Activated naive CD4-positive, alpha-beta T cell treated with anti-CD3 and anti-CD28 coated beads, Interleukin-2, amount 10 ng/mL, durations not matched to agents 7 days and 5 days (primary cell): ENCODE measurements around the gene CDC73.
"Not testable (repeated sequence)": the region's sequence is repeated elsewhere in the genome, so short reads cannot be mapped to it uniquely, and the experiment has no call there.

ENCODE experiments used
- CTCF ChIA-PET: fragments of 350-600 bp; sonication (Branson Sonifier 250); formaldehyde crosslinking; loops from one replicate; lab custom pipeline; 2021; ENCODE audit warnings: antibody characterized with exemption; lab: Charles Lee
- DNase-seq: peaks from one replicate; pipeline ENCODE4 v3.0.0-alpha.2; 2020
- H3K27ac Mint-ChIP-seq: one replicate; pipeline ENCODE4 v1.8.0; 2021; ENCODE audit warnings: mild to moderate bottlenecking, moderate library complexity, mixed read lengths
- H3K27me3 Mint-ChIP-seq: one replicate; pipeline ENCODE4 v1.8.0; 2021; ENCODE audit warnings: mild to moderate bottlenecking, mixed read lengths
- H3K36me3 Mint-ChIP-seq: one replicate; pipeline ENCODE4 v1.8.0; 2021; ENCODE audit warnings: mixed read lengths
- H3K4me1 Mint-ChIP-seq: one replicate; pipeline ENCODE4 v1.8.0; 2021; ENCODE audit warnings: mixed read lengths
- H3K4me3 Mint-ChIP-seq: one replicate; pipeline ENCODE4 v1.8.0; 2021; ENCODE audit warnings: mild to moderate bottlenecking, moderate library complexity, mixed read lengths
- H3K9me3 Mint-ChIP-seq: one replicate; pipeline ENCODE4 v1.8.0; 2021; ENCODE audit warnings: mixed read lengths

Gene CDC73

GRCh38 chr1:193275773-193276172, 153.9 kb downstream of the CDC73 start:
- H3K36me3 Mint-ChIP-seq: peaks cover 30% of the 10 kb centered on the region

GRCh38 chr1:193278968-193279367, 157.1 kb downstream of the CDC73 start:
- Mint-ChIP-seq H3K36me3 (peaks cover 18% of the 10 kb centered on the region), H3K27me3 (no peaks in the 10 kb centered on the region), H3K9me3 (peaks cover 5% of the 10 kb centered on the region), H3K27ac (no peak overlapping the region), H3K4me1 (peaks cover 9% of the 10 kb centered on the region), H3K4me3 (no peak overlapping the region)
- no peak for DNase-seq
- CTCF ChIA-PET: no interaction called here

More at GRCh38 chr1:193275773-193276172, 153.9 kb downstream of the CDC73 start:
- peaks cover 12% of the 10 kb centered on the region for H3K9me3 Mint-ChIP-seq
- no peak for DNase-seq
- no peaks in the 10 kb centered on the region for H3K4me1 Mint-ChIP-seq
- H3K4me3 Mint-ChIP-seq: no peak overlapping the region
- no peaks in the 10 kb centered on the region for H3K27me3 Mint-ChIP-seq
- CTCF ChIA-PET: no interaction called here
- no peak overlapping the region for H3K27ac Mint-ChIP-seq

- Mint-ChIP-seq H3K27me3 (no peaks in the 10 kb centered on the region), H3K4me3 (no peak overlapping the region), H3K36me3 (peaks cover 5% of the 10 kb centered on the region), H3K27ac (no peak overlapping the region), H3K9me3 (no peaks in the 10 kb centered on the region), H3K4me1 (peaks cover 19% of the 10 kb centered on the region)
- no peak for DNase-seq
- CTCF ChIA-PET: no interaction called here
Observed at GRCh38 chr1:193281894-193282293, 160.1 kb downstream of the CDC73 start.

- CTCF ChIA-PET: no interaction called here
- H3K9me3 Mint-ChIP-seq: no peaks in the 10 kb centered on the region
- H3K36me3 Mint-ChIP-seq: peaks cover 5% of the 10 kb centered on the region
- no peaks in the 10 kb centered on the region for H3K27me3 Mint-ChIP-seq
- H3K27ac Mint-ChIP-seq: no peak overlapping the region
- no peak overlapping the region for H3K4me3 Mint-ChIP-seq
- DNase-seq: no peak
- peaks cover 19% of the 10 kb centered on the region for H3K4me1 Mint-ChIP-seq
Observed at GRCh38 chr1:193283016-193283415, 161.2 kb downstream of the CDC73 start.

GRCh38 chr1:193284219-193284618, 162.4 kb downstream of the CDC73 start:
- Mint-ChIP-seq H3K36me3 (peaks cover 5% of the 10 kb centered on the region), H3K4me3 (no peak overlapping the region), H3K27ac (no peak overlapping the region), H3K27me3 (no peaks in the 10 kb centered on the region), H3K4me1 (peaks cover 19% of the 10 kb centered on the region), H3K9me3 (no peaks in the 10 kb centered on the region)
- DNase-seq: no peak
- CTCF ChIA-PET: no interaction called here

- no peaks in the 10 kb centered on the region for H3K27me3 Mint-ChIP-seq
- no peak for DNase-seq
- CTCF ChIA-PET: no interaction called here
- no peaks in the 10 kb centered on the region for H3K9me3 Mint-ChIP-seq
- peaks cover 19% of the 10 kb centered on the region for H3K4me1 Mint-ChIP-seq
- H3K4me3 Mint-ChIP-seq: no peak overlapping the region
- peaks cover 3% of the 10 kb centered on the region for H3K36me3 Mint-ChIP-seq
- H3K27ac Mint-ChIP-seq: no peak overlapping the region
Observed at GRCh38 chr1:193285641-193286040, 163.8 kb downstream of the CDC73 start.

GRCh38 chr1:193288548-193289080, 166.8 kb downstream of the CDC73 start:
- not testable (repeated sequence) for H3K27me3 Mint-ChIP-seq, H3K9me3 Mint-ChIP-seq, H3K36me3 Mint-ChIP-seq, H3K4me3 Mint-ChIP-seq, H3K27ac Mint-ChIP-seq, DNase-seq
- peaks cover 13% of the 10 kb centered on the region for H3K4me1 Mint-ChIP-seq
- CTCF ChIA-PET: interaction anchor here (0.7 kb wide), 1 partner anchor 17 kb away, joined by 3 read pairs; no protein-coding TSS in a partner anchor

- CTCF ChIA-PET: no interaction called here
- no peaks in the 10 kb centered on the region for H3K36me3 Mint-ChIP-seq
- H3K27ac Mint-ChIP-seq: no peak overlapping the region
- H3K27me3 Mint-ChIP-seq: no peaks in the 10 kb centered on the region
- DNase-seq: no peak
- no peak overlapping the region for H3K4me3 Mint-ChIP-seq
- H3K4me1 Mint-ChIP-seq: no peaks in the 10 kb centered on the region
- H3K9me3 Mint-ChIP-seq: peaks cover 5% of the 10 kb centered on the region
Observed at GRCh38 chr1:193293726-193294125, 171.9 kb downstream of the CDC73 start.

- CTCF ChIA-PET: no interaction called here
- H3K27me3 Mint-ChIP-seq: no peaks in the 10 kb centered on the region
Observed at GRCh38 chr1:193299038-193299437, 177.2 kb downstream of the CDC73 start.

GRCh38 chr1:193301746-193302145, 179.9 kb downstream of the CDC73 start:
- Mint-ChIP-seq H3K9me3 (no peaks in the 10 kb centered on the region), H3K27ac (no peak overlapping the region), H3K27me3 (no peaks in the 10 kb centered on the region), H3K36me3 (no peaks in the 10 kb centered on the region), H3K4me1 (no peaks in the 10 kb centered on the region), H3K4me3 (no peak overlapping the region)
- CTCF ChIA-PET: no interaction called here
- no peak for DNase-seq

More at GRCh38 chr1:193299038-193299437, 177.2 kb downstream of the CDC73 start:
- H3K4me3 Mint-ChIP-seq: no peak overlapping the region
- H3K27ac Mint-ChIP-seq: no peak overlapping the region
- H3K36me3 Mint-ChIP-seq: no peaks in the 10 kb centered on the region
- H3K4me1 Mint-ChIP-seq: no peaks in the 10 kb centered on the region
- no peak for DNase-seq
- peaks cover 5% of the 10 kb centered on the region for H3K9me3 Mint-ChIP-seq

GRCh38 chr1:193303849-193304248, 182.0 kb downstream of the CDC73 start:
- H3K4me3 Mint-ChIP-seq: no peak overlapping the region
- H3K27me3 Mint-ChIP-seq: no peaks in the 10 kb centered on the region
- H3K36me3 Mint-ChIP-seq: no peaks in the 10 kb centered on the region
- H3K4me1 Mint-ChIP-seq: no peaks in the 10 kb centered on the region
- no peak for DNase-seq
- CTCF ChIA-PET: no interaction called here
- no peaks in the 10 kb centered on the region for H3K9me3 Mint-ChIP-seq
- no peak overlapping the region for H3K27ac Mint-ChIP-seq
